Measurements from ENCODE around the gene TCF4. TPM values are rescaled to one million over a fixed set of nuclear protein-coding genes. Genes with fewer than 3 reads are reported as not detected.

Gene TCF4
- total RNA-seq, 1 donor from 2014 or later, result 199 TPM

DNA sequence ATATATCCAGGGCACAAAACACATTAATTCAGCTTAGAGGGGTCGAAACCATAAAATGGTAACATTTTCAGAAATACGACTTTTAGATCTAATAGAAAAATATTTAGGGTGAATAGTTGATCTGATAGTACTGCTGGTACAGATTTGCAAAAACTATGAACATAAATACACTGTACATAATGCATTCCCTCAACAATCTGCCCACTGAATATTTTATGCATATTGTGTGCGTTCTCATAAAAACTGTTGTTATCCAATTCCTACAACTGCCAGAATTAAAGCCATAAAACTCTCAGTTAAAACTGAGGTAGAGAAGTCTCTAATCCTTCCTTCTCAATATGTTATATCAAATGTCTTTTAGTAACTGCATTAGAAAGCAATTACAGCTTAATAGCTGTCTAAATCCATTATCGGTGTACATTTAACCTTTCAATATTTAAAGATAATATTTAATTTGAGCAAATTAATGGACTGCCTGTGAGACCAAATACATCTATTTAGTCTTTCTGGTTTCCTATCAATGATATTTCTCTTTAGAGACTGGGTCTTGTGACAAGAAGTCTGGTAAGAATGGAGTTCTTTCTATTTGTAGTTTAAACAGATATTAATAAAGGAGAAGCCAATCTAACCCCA, 32.5 kb downstream of the TCF4 start:
- H3K27ac Mint-ChIP-seq (ENCODE audit: unreplicated experiment), result no peak overlapping the region

DNA sequence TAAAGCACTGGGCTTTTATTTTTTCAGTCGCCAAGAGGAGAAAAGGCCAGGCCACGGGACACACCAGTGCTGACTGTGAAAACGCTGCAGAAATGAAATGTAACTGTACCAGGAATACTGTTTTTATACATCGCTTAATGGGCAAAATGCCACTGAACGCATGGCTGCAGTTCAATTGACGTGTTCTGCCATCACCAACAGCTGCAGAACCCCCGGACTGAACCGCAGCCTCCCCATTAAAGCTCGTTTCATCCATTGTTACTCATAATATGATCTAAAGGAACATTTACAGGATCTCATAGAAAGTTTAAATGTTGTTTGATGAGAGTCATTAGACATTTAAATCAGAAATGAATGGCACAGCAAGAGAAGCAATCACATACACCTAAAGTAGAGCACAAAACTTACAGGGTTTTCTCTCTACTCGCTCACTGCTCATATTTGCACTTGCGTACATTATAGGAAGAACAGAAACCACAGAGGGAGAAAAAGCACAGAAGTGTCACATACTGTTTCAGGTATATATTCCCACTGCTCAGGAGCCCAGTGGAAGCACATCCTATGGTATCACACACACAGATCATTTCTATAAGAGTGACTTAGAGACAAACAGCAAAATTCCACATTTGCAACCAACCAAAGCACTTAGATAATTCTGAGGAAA, 35.3 kb downstream of the TCF4 start:
- Mint-ChIP-seq H3K4me3 (ENCODE audit: unreplicated experiment) (no peak overlapping the region), H3K27me3 (ENCODE audit: unreplicated experiment) (peaks cover 2% of the 10 kb centered on the region), H3K27ac (ENCODE audit: unreplicated experiment) (no peak overlapping the region), H3K9me3 (ENCODE audit: unreplicated experiment) (no peaks in the 10 kb centered on the region), H3K4me1 (ENCODE audit: low read depth, unreplicated experiment) (peaks cover 17% of the 10 kb centered on the region), H3K36me3 (ENCODE audit: unreplicated experiment) (peaks cover 5% of the 10 kb centered on the region)
- DNase-seq, result no peak
- TF ChIP-seq, protein P1, sequence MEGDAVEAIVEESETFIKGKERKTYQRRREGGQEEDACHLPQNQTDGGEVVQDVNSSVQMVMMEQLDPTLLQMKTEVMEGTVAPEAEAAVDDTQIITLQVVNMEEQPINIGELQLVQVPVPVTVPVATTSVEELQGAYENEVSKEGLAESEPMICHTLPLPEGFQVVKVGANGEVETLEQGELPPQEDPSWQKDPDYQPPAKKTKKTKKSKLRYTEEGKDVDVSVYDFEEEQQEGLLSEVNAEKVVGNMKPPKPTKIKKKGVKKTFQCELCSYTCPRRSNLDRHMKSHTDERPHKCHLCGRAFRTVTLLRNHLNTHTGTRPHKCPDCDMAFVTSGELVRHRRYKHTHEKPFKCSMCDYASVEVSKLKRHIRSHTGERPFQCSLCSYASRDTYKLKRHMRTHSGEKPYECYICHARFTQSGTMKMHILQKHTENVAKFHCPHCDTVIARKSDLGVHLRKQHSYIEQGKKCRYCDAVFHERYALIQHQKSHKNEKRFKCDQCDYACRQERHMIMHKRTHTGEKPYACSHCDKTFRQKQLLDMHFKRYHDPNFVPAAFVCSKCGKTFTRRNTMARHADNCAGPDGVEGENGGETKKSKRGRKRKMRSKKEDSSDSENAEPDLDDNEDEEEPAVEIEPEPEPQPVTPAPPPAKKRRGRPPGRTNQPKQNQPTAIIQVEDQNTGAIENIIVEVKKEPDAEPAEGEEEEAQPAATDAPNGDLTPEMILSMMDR (IDR thresholded peaks at IDR 0.05; ENCODE audit: partially characterized antibody, unreplicated experiment), result no peak

More for the DNA sequence above, 32.5 kb downstream of the TCF4 start:
- TF ChIP-seq, protein P1 (IDR thresholded peaks at IDR 0.05; ENCODE audit: partially characterized antibody, unreplicated experiment), result no peak
- H3K4me1 Mint-ChIP-seq (ENCODE audit: low read depth, unreplicated experiment), result peaks cover 17% of the 10 kb centered on the region
- peaks cover 5% of the 10 kb centered on the region for H3K36me3 Mint-ChIP-seq (ENCODE audit: unreplicated experiment)
- no peaks in the 10 kb centered on the region for H3K9me3 Mint-ChIP-seq (ENCODE audit: unreplicated experiment)
- H3K4me3 Mint-ChIP-seq (ENCODE audit: unreplicated experiment), result no peak overlapping the region
- no peak for DNase-seq
- H3K27me3 Mint-ChIP-seq (ENCODE audit: unreplicated experiment), result peaks cover 2% of the 10 kb centered on the region

DNA sequence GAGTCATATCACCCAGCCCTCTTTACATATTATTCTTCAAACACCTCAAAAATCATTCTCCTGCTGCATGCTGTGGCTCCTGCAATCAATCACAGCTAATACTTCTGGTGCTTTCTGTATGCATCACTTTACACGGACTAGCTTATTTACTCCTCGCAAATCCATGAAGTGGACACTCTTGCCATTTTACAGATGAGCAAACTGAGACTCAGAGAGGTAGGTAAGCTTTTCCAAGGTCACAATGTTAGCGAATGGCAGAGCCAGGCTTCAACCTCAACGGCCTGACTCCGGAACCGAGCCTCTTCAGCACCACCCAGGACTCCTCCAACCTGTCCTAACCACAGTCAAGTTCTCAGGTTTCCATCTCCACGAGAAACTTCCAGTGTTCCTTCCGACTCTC, 36.8 kb downstream of the TCF4 start:
- peaks cover 28% of the 10 kb centered on the region for H3K4me1 Mint-ChIP-seq (ENCODE audit: low read depth, unreplicated experiment)
- no peak overlapping the region for H3K4me3 Mint-ChIP-seq (ENCODE audit: unreplicated experiment)

DNA sequence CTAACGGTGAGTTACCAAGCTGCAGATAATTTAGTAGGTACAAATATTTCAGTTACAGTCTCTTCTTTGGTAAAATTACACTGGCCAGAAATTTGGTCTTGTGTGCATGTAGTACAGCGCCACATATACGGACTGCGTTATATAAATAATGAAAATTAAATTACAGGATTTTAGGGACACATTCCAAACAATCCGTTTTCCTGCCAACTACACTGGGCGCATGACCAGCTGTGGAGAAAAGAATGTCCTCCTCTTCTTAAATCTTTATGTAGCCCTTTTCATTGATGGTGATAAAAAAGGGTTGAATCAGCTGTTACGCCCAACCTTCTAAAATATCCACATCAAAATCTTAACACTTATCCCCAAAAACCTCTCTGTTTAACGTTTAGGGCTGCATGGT, 37.5 kb downstream of the TCF4 start:
- H3K4me3 Mint-ChIP-seq (ENCODE audit: unreplicated experiment), result no peak overlapping the region
- H3K27ac Mint-ChIP-seq (ENCODE audit: unreplicated experiment), result no peak overlapping the region
- no peaks in the 10 kb centered on the region for H3K27me3 Mint-ChIP-seq (ENCODE audit: unreplicated experiment)

More for the DNA sequence above, 36.8 kb downstream of the TCF4 start:
- DNase-seq, result no peak
- Mint-ChIP-seq H3K27me3 (ENCODE audit: unreplicated experiment) (no peaks in the 10 kb centered on the region), H3K9me3 (ENCODE audit: unreplicated experiment) (no peaks in the 10 kb centered on the region), H3K36me3 (ENCODE audit: unreplicated experiment) (peaks cover 5% of the 10 kb centered on the region), H3K27ac (ENCODE audit: unreplicated experiment) (no peak overlapping the region)
- TF ChIP-seq, protein P1 (IDR thresholded peaks at IDR 0.05; ENCODE audit: partially characterized antibody, unreplicated experiment), result no peak

More for the DNA sequence above, 37.5 kb downstream of the TCF4 start:
- Mint-ChIP-seq H3K4me1 (ENCODE audit: low read depth, unreplicated experiment) (peaks cover 28% of the 10 kb centered on the region), H3K9me3 (ENCODE audit: unreplicated experiment) (no peaks in the 10 kb centered on the region), H3K36me3 (ENCODE audit: unreplicated experiment) (peaks cover 5% of the 10 kb centered on the region)
- DNase-seq, result no peak
- TF ChIP-seq, protein P1 (IDR thresholded peaks at IDR 0.05; ENCODE audit: partially characterized antibody, unreplicated experiment), result no peak
